Stimulated activated naive CD8-positive, alpha-beta T cell treated with anti-CD3 and anti-CD28 coated beads, Interleukin-15, Interleukin-2, amounts not matched to agents 100 ng/mL and 50 ng/mL, for 24 hours (primary cell): Measurements from ENCODE around the gene SMURF2.

Experiments
- H3K27ac Mint-ChIP-seq: one replicate; pipeline ENCODE4 v1.8.0; 2021; ENCODE audit warnings: mild to moderate bottlenecking, mixed read lengths
- H3K27me3 Mint-ChIP-seq: one replicate; pipeline ENCODE4 v1.8.0; 2021; ENCODE audit warnings: mixed read lengths
- H3K36me3 Mint-ChIP-seq: one replicate; pipeline ENCODE4 v1.8.0; 2021; ENCODE audit warnings: low read depth, mixed read lengths
- H3K4me1 Mint-ChIP-seq: one replicate; pipeline ENCODE4 v1.8.0; 2021; ENCODE audit warnings: low read depth, mixed read lengths
- H3K4me3 Mint-ChIP-seq: one replicate; pipeline ENCODE4 v1.8.0; 2021; ENCODE audit warnings: mild to moderate bottlenecking, mixed read lengths
- H3K9me3 Mint-ChIP-seq: one replicate; pipeline ENCODE4 v1.8.0; 2021; ENCODE audit warnings: mixed read lengths

SMURF2 gene

DNA sequence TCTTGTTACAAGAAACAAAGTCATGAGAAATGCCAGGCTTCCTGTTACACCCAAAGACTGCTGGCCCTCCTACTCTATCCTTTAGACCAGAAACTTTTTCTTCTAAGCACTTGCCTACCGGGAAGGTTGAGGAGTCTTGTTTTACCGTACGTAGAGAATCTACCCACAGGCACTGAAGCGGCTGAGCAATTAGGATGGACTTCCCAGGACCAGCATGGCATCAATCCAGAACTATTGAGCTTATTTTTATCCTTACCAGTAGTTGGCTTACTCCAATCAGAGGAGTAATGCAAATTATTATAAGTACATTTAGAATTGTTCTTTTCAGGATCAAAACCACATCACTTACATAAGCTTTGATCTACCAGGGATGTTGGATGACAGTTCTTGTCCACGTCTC, 129.7 kb downstream of the SMURF2 start:
- Mint-ChIP-seq H3K27ac (peak overlapping the region; percentile 77), H3K27me3 (no peaks in the 10 kb centered on the region), H3K9me3 (no peaks in the 10 kb centered on the region)

DNA sequence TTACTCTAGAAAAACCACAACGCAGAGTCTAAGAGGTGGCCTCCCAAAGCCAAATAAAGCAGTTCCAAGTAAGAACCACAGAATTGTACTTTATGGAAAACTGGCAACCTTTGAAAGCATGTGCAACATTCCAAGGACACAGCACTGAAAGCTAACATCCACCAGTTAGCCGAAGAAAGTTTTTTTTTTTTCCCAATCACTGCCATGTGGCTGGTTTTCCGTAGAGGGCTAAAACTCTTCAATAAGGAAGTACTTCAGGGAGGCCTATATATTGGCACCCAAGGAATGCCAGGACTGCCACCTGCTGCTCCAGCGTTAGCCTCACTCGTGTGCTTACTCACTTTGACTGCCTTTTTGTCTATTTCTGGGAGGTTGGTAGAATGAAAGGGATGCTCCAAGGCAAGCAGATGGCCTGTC, 130.1 kb downstream of the SMURF2 start:
- H3K36me3 Mint-ChIP-seq, result peaks cover 85% of the 10 kb centered on the region
- no peaks in the 10 kb centered on the region for H3K9me3 Mint-ChIP-seq
- H3K27ac Mint-ChIP-seq, result no peak overlapping the region
- H3K27me3 Mint-ChIP-seq, result no peaks in the 10 kb centered on the region
- no peaks in the 10 kb centered on the region for H3K4me1 Mint-ChIP-seq
- H3K4me3 Mint-ChIP-seq, result no peak overlapping the region

More for the DNA sequence above, 129.7 kb downstream of the SMURF2 start:
- H3K4me1 Mint-ChIP-seq, result no peaks in the 10 kb centered on the region
- H3K4me3 Mint-ChIP-seq, result no peak overlapping the region
- peaks cover 85% of the 10 kb centered on the region for H3K36me3 Mint-ChIP-seq

- Mint-ChIP-seq H3K27me3 (no peaks in the 10 kb centered on the region), H3K27ac (no peak overlapping the region), H3K4me1 (no peaks in the 10 kb centered on the region), H3K4me3 (no peak overlapping the region), H3K9me3 (no peaks in the 10 kb centered on the region), H3K36me3 (peaks cover 84% of the 10 kb centered on the region)
Measured at GRCh38 chr17:64529221-64529620, 132.9 kb downstream of the SMURF2 start.

GRCh38 chr17:64527914-64528313, 134.2 kb downstream of the SMURF2 start:
- Mint-ChIP-seq H3K27ac (no peak overlapping the region), H3K4me1 (no peaks in the 10 kb centered on the region)

DNA sequence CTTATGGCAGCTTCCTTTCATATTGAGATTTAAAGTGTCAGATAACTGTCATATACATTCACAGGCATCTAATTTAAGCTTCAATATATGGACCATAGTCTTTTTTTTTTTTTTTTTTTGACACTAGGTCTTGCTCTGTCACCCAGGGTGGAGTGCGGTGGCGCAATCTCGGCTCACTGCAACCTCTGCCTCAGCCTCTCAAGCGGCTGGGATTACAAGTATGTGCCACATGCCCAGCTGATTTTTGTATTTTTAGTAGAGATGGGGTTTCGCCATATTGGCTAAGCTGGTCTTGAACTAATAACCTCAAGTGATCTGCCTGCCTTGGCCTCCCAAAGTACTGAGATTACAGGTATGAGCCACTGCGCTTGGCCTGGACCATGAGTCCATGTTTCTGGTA, 141.7 kb downstream of the SMURF2 start:
- Mint-ChIP-seq H3K4me3 (no peak overlapping the region), H3K4me1 (peaks cover 8% of the 10 kb centered on the region), H3K36me3 (peaks cover 58% of the 10 kb centered on the region), H3K27ac (no peak overlapping the region), H3K9me3 (no peaks in the 10 kb centered on the region), H3K27me3 (no peaks in the 10 kb centered on the region)

More at GRCh38 chr17:64527914-64528313, 134.2 kb downstream of the SMURF2 start:
- Mint-ChIP-seq H3K27me3 (no peaks in the 10 kb centered on the region), H3K36me3 (peaks cover 80% of the 10 kb centered on the region), H3K4me3 (no peak overlapping the region), H3K9me3 (no peaks in the 10 kb centered on the region)

GRCh38 chr17:64519601-64520000, 142.5 kb downstream of the SMURF2 start:
- Mint-ChIP-seq H3K27ac (no peak overlapping the region), H3K36me3 (peaks cover 62% of the 10 kb centered on the region), H3K4me3 (no peak overlapping the region), H3K9me3 (no peaks in the 10 kb centered on the region), H3K27me3 (no peaks in the 10 kb centered on the region), H3K4me1 (peaks cover 13% of the 10 kb centered on the region)

DNA sequence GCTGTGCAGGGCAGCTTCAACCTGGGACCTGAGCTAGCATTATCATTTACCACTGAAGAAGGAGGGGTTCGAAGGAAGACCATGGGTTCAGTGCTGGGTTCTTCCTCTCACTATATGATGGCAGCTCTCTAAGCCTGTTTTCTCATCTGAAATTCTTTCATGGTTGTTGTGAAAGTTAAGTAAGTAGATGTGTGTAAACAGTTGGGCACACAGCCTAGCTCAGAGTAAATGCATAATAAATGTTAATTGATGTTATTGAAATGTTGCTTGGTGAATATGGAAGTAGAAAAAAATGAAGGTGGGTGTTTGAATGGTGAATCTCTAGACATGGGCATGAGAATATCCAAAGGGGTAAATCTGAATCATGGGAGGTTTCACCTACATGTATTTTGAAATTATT, 146.3 kb downstream of the SMURF2 start:
- Mint-ChIP-seq H3K4me3 (no peak overlapping the region), H3K27me3 (no peaks in the 10 kb centered on the region), H3K9me3 (no peaks in the 10 kb centered on the region), H3K36me3 (peaks cover 65% of the 10 kb centered on the region), H3K27ac (peak overlapping the region; percentile 37), H3K4me1 (peaks cover 16% of the 10 kb centered on the region)

GRCh38 chr17:64515419-64515818, 146.7 kb downstream of the SMURF2 start:
- H3K36me3 Mint-ChIP-seq, result peaks cover 69% of the 10 kb centered on the region
- peak overlapping the region; percentile 6 for H3K27ac Mint-ChIP-seq
- no peaks in the 10 kb centered on the region for H3K9me3 Mint-ChIP-seq
- H3K4me3 Mint-ChIP-seq, result no peak overlapping the region
- peaks cover 16% of the 10 kb centered on the region for H3K4me1 Mint-ChIP-seq
- no peaks in the 10 kb centered on the region for H3K27me3 Mint-ChIP-seq

DNA sequence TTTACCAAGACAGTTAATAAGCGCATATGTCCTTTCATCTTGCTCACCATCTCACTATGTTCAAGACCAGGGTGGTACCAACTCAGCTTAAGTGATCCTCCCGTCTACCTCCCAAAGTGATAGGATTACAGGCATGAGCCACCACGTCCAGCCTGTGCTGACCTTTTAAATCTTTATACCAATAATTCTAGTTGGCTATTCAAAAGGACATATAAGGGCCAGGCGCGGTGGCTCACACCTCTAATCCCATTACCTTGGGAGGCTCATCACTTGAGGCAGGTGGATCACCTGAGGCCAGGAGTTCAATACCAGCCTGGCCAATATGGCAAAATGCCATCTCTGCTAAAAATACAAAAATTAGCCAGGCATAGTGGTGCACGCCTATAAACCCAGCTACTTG, 152.9 kb downstream of the SMURF2 start:
- H3K9me3 Mint-ChIP-seq, result no peaks in the 10 kb centered on the region
- no peak overlapping the region for H3K27ac Mint-ChIP-seq
- peaks cover 45% of the 10 kb centered on the region for H3K4me1 Mint-ChIP-seq
- H3K36me3 Mint-ChIP-seq, result peaks cover 70% of the 10 kb centered on the region
- peak overlapping the region; percentile 54 for H3K4me3 Mint-ChIP-seq
- H3K27me3 Mint-ChIP-seq, result no peaks in the 10 kb centered on the region

DNA sequence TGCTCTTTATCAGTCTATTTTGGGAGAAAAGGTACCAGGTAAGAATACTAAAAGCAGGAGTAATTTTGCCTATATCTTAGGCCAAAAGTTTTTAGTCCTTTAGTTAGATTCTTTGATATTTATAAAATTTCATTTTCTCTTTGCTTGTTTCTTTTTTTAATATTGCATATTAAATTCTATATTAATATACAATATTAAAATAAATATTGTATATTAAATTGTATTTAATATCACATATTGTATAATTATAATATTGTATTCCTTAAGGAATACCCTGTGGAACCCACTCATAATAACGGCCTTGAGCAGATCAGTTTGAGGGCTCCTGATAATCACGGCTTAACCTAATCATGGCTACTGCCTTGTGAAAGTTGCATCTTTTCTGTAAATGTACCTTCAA, 153.4 kb downstream of the SMURF2 start:
- H3K27ac Mint-ChIP-seq, result peak overlapping the region; percentile 61
- H3K36me3 Mint-ChIP-seq, result peaks cover 73% of the 10 kb centered on the region
- peaks cover 50% of the 10 kb centered on the region for H3K4me1 Mint-ChIP-seq
- H3K4me3 Mint-ChIP-seq, result peak overlapping the region; percentile 100
- H3K9me3 Mint-ChIP-seq, result no peaks in the 10 kb centered on the region
- H3K27me3 Mint-ChIP-seq, result no peaks in the 10 kb centered on the region

DNA sequence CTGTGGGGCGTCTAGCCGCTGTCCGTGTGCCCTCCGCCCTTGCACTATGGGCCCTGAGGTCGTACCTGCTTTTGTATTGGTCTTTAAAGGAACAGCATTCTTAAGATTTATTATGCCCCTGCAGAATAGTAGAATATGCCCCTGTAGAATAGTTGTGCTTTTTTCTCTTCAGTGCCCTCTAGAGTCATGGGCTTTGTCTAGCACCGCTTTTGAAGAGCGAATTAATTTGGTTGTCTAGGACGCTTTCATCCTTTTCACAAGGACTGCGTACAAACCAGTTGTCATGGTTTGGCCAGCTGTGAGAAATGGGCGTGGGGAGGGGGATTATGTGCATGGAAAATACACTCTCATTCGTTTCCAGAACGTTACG, 154.7 kb downstream of the SMURF2 start:
- peaks cover 63% of the 10 kb centered on the region for H3K4me1 Mint-ChIP-seq
- H3K4me3 Mint-ChIP-seq, result peak overlapping the region; percentile 100
- no peaks in the 10 kb centered on the region for H3K9me3 Mint-ChIP-seq
- H3K27ac Mint-ChIP-seq, result peak overlapping the region; percentile 100
- peaks cover 73% of the 10 kb centered on the region for H3K36me3 Mint-ChIP-seq
- no peaks in the 10 kb centered on the region for H3K27me3 Mint-ChIP-seq

DNA sequence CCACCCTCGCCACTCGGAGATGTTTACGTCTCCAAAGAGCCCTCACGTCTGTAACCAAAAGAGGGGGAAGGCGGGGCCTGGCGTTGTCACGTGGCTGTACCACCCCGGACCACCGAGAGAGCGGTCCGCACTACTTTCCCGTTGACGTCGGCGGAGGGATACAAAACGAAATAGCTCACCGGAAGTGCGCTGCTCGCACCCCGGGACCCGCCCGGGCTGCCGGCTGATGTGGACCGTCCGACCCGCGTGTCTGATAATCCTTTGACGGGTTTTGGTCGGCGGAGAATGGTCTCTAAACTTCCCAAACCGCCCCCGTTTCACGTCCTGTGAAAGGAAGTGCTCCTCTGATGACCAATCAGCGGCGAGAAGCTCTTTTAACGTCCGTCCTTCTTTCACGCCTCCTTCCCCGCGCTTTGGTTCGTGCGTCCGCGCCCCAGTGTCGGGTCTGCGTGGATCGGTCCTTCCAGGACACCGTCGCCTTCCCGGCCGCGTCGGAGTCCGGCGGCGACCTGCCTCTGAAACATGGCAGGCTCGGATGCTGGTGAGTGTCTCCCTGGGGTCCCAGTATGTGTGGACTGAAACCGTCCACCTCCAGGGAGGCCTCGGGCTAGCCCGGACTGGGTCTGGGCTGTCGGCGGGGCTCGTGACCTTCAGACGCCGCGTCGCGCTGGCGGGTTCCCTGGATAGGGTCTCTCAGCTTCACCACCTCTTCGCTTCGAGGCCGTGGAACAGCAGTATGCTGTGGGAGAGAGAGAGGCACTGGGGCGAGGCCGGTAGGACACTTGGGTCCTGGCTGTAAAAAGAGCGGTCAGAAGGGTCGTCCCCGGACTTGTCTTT, 155.3 kb downstream of the SMURF2 start, which contains the start of gene CEP95:
CEP95 (plus strand) TSS at position 402 of the 837 bp plus-strand sequence; CDS start at position 523, 121 bp downstream.
- H3K27ac Mint-ChIP-seq, result peak within 1 kb of the TSS; percentile 100
- H3K27me3 Mint-ChIP-seq, result no peaks in the 10 kb centered on the region
- peaks cover 66% of the 10 kb centered on the region for H3K4me1 Mint-ChIP-seq
- H3K36me3 Mint-ChIP-seq, result peaks cover 74% of the 10 kb centered on the region
- H3K9me3 Mint-ChIP-seq, result no peaks in the 10 kb centered on the region
- peak within 1 kb of the TSS; percentile 100 for H3K4me3 Mint-ChIP-seq

DNA sequence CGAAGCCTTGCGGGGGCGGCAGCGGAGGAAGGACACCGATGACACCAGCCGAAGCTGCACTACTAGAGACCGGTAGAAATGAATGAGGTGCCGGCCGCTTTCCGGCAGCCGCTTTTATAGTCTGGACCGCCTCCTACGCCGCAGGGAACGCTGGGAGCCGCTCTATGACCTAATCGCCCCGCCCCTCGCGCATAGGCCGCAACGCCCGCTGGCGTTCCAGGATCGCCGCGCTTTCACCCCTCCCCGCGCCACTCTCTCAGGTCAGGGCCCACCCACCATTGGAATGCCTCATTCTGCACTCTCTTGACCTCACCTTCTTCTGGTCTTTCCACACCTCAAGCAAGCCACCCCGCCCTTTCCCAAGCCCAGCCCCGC, 155.9 kb downstream of the SMURF2 start, which contains the start of gene DDX5:
DDX5 (minus strand) TSS at position 89 of the 375 bp plus-strand sequence. CDS start 170 bp downstream, outside the sequence.
- Mint-ChIP-seq H3K9me3 (no peaks in the 10 kb centered on the region), H3K27me3 (no peaks in the 10 kb centered on the region), H3K27ac (peak within 1 kb of the TSS; percentile 100), H3K4me3 (peak within 1 kb of the TSS; percentile 100), H3K36me3 (peaks cover 75% of the 10 kb centered on the region), H3K4me1 (peaks cover 71% of the 10 kb centered on the region)

GRCh38 chr17:64505340-64506200, 156.5 kb downstream of the SMURF2 start:
- H3K36me3 Mint-ChIP-seq, result peaks cover 76% of the 10 kb centered on the region
- H3K9me3 Mint-ChIP-seq, result no peaks in the 10 kb centered on the region
- no peaks in the 10 kb centered on the region for H3K27me3 Mint-ChIP-seq
- peak overlapping the region; percentile 100 for H3K4me3 Mint-ChIP-seq
- peaks cover 77% of the 10 kb centered on the region for H3K4me1 Mint-ChIP-seq
- H3K27ac Mint-ChIP-seq, result peak overlapping the region; percentile 100
